Stimulated activated CD4-positive, alpha-beta T cell treated with anti-CD3 and anti-CD28 coated beads, Interleukin-1b, Interleukin-23, amount 100 ng/mL, for 4 hours (primary cell): ENCODE measurements around the gene PARP12.

Source experiments
- DNase-seq, 2 donors: peaks; one replicate each; pipeline ENCODE4 v3.0.0-alpha.2; 2020; ENCODE audit warnings: low read depth in 2 of 2

PARP12 gene

DNA sequence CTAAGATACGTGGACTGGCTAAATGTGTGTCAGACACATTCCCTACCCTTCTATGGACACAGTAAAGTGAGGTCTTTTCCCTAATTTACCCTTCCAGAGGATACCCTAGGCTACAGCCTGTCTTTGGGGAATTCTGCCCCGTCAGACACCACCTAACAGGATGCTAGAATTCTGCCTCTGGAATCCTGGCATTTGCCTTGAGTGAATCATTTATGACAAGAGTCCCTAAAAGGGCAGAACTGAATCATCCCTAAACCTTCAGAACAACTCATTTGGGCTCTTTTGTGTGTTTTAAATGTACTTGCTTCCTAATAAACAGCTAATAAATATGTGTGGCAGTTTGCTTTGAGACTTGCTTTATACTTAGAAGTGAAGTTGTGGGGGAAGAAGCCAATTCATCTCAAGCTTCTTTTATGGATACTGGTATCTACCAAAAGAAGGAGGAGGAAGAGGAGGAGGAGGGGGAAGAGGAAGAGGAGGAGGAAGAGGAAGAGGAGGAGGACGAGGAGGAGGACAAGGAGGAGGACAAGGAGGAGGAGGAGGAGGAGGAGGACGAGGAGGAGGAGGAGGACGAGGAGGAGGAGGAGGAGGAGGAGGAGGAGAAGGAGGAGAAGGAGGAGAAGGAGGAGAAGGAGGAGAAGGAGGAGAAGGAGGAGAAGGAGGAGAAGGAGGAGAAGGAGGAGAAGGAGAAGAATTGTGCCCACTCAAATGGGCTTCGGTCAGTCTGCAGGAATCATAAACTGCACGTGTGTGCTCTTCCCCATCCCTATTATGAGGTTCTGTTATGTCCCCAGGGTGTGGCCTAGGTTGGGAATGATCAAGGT is 27.1 kb downstream of the PARP12 start:
- DNase-seq, result no peak

- DNase-seq, result no peak
These were observed 28.3 kb downstream of the PARP12 start for GRCh38 chr7:140034421-140034820.

GRCh38 chr7:140033779-140034363 is 28.9 kb downstream of the PARP12 start:
- DNase-seq, result no peak

- no peak for DNase-seq
These were observed 29.7 kb downstream of the PARP12 start for GRCh38 chr7:140033036-140033435.

DNA sequence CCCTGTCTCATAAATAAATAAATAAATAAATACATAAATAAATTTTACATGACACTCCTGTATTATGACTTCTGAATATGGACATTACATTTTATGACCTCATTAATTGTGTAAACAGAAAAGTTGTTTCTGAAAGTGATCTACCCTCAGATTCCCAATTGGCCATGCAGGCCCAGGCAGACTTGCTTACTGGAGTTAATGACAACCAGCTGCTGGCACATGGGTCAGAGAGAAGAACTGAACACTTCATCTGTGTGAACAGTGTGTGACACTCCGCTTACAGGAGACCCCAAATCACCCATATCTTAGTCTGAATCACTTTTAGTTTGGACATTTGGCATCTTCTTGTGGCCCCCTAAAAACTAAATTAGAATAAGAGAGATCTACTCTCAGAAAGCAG is 31.4 kb downstream of the PARP12 start:
- DNase-seq, result no peak

DNA sequence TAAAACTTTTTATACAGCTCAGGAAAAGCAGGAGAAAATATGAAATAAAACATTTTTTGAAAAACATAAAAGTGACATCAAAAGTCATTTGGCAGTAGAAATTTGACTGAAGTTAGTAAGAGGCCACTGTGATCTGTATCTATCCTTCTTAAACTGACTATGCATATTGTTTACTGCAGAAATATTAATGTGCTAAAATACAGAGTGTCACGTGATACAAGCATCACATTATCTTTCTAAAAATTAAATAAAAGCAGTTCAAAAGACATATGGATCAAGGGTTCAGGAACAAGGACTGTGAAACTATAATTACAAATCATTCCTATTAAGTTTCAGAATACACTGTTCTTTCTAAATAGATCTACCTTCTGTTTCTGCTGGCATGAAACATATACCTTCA is 33.7 kb downstream of the PARP12 start:
- no peak for DNase-seq

DNA sequence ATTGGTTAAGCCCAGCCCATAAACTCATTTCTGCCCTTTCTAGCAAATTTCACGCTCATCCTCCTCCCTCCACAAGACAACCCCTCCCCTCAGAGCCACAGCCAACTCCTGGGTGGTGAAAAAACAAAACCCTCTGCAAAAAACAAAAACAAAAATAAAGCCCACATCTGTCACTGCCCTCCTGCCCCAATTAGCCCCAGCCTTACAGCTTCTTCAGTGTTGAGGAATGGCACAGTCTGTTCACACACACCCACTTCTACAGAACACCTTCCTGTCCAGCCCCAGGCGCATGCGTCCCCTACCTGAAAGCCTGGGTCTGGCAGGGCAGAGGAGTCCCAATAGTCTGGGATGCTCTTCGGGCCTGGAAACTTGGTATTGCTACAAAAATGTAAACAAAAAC is 34.4 kb downstream of the PARP12 start:
- DNase-seq, result no peak

- no peak for DNase-seq
These were observed 34.9 kb downstream of the PARP12 start for GRCh38 chr7:140027858-140028257.

GRCh38 chr7:140026935-140027334 is 35.8 kb downstream of the PARP12 start:
- DNase-seq, result no peak

- DNase-seq, result no peak
These were observed 36.8 kb downstream of the PARP12 start for GRCh38 chr7:140025814-140026433.

DNA sequence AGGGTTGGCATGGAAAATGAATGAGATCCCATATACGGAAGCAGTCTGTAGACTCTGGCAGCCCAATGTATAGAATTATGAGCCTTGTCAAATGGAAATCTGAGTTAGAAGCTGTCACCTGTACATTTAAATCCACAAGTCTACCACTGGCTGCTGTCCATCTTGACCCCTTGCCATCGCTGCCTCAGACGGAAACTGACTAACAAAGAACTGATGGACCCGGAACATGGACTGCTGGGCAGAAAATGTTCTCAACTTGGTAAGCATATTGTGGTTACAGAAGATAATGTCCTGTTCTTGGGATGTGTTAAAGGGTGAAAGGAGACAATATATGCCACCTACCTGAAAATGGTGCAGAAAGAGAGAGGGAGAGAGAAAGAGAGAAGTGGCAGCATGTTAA is 37.5 kb downstream of the PARP12 start:
- DNase-seq, result no peak

DNA sequence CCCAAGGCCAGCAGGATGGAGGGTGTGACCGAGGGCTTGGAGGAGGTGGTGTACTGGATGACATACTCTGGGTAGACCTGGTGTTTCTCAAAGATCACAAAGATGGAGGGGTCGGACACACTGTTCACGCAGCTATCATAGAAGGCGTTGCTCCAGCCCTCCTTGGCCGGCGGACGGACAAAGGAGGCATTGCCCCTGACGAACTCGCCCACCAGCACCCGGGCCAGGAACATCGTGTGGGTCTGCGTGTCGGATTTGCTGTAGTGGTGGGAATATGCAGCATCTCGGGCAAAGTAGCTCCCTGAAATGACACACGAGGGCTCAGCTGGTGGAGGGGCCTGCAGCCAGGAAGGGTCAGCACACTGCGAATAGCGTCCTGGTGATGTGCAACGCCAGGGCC is 38.2 kb downstream of the PARP12 start:
- DNase-seq, result no peak

GRCh38 chr7:140023728-140024127 is 39.0 kb downstream of the PARP12 start:
- DNase-seq, result no peak

- no peak for DNase-seq
These were observed 40.1 kb downstream of the PARP12 start for GRCh38 chr7:140022582-140023211.

DNA sequence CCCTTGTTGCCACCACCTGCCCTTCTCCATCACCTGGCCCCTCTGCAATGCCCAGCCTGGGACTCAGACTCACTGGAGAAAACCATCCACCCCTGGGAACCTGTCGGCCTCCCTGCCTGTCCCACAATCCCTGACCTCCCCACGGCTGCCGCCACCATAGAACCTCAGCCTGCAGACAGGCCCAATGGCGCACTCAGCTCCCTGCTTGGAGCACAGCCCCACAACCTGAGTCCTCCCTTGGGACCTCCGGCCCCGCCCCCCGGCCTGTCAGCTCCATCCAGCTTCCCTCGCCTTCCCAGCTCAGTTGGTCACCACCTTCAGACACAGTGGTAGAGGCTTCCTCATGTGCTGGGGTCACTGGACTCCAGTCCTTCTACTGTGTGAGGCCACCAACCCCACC is 41.1 kb downstream of the PARP12 start:
- DNase-seq, result no peak

DNA sequence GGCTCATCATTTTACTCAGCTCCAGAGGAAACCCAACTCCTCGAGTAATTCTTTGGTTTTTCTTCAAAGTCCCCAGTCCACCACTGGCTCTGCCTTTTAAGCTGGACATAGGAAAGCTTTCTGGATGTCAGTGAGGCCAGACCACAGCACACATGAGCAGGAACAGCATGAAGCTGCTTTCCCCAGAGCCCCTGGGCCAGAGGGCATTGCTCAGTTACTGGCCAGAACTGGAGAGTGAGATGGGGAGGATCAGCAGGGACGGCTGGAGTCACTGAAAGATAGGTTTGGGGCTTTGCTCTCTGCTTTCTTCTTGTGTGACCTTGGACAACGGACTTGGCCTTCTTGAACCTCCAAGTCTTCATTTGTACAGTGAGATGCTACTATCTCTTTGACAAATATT is 43.1 kb downstream of the PARP12 start:
- no peak for DNase-seq

DNA sequence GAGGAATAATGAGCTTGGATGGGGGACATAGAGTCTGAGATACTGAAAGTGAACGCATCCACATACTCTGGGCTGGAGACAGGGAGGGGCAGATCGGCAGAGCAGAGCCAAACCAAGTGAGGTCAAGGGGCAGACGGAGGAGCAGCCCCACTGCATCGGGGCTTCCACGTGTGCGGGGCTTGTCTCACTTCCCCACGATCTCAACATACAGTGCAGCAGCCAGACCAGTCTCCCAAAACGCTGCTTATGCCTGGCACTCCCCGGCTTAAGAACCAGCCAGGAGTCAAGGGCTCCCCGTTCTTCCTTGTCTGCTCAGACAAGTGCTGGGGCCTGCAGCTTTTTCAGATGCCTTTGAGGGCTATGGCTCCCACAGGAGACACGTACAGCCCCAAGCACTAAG is 43.6 kb downstream of the PARP12 start:
- DNase-seq, result no peak

DNA sequence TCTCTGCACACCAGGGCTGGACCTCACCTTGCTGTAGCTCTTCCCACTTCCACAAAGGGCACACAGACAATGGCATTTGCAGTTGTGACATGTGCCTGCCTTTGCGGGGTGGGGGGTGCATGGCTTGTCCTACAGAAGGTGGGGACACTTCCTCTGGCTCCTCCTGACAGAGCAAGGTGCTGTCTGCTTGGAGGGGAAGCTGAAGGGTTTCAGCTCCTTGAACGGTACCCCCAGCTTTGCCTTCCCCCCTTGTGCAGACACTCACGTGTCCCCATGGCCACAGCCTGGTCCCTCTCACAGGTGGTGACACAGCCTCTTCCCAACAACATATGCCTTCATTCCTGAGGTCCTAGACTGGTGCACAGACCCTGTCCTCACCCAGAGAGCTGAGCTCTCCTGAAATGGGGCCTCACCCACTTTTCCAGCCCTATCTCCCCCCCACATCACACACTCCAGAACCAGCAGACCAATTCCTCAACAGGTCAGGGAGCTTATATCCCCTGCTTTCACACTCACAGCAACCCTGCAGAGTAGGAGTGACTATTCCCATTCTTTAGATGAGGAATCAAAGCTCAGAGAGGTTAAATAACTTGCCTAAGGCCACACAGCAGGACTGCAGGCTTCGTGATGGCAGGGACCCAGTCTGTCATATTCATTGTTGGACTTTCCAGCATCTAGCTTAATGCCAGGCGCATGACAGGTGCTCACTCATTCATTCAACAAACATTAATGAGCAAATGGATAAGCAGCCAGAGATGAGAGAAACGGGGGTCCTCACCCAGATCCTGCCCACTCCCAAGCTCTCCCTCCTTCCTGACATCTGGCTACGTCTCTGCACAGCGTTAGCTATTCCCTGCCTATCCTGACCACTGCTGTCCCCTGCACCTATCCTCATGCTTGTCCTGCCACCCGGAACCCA is 44.4 kb downstream of the PARP12 start:
- no peak for DNase-seq

GRCh38 chr7:140017543-140017942 is 45.2 kb downstream of the PARP12 start:
- DNase-seq, result no peak

DNA sequence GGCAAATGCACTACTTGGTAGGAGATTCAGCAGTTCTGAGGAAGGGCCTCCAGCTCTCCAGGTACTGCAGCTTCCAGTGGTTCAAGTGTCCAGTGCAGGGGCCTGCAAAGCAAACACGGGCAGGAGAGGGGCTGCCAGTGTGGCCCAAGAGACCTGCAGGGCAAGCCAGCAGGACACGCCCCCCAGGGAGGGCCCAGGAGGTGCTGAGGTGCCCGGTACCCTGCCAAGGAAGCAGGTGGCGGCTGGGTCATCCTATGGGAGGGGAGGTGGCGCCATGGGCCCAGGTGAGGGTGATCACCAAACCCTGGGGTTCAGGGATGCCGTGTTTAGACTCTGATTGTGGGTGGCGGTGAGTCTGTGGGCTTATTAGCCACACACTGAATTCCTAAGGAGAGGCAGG is 45.7 kb downstream of the PARP12 start:
- no peak for DNase-seq

DNA sequence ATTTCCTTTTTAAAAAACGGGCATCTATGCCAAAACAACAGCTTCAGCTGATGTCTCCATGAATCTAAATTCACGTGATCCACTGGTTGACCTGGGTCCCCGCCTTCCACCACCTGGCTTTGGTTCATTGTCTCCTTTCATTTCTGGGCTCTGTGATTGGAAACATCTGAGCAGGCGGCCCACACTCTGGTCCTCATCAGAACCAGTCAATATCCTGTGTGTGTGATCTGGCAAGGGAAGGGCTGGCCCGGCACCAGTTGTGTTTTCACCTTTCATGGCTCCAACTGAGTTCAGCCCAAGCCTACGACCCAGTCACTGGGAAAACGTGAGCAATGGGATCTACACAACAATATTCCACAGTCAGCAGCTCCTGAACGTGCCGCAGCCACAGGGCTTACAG is 46.2 kb downstream of the PARP12 start:
- no peak for DNase-seq
